ENCODE results near the gene PGAM5. TPM values are rescaled to one million over a fixed set of nuclear protein-coding genes. Genes with fewer than 3 reads are reported as not detected.

Gene PGAM5
- total and polyA plus RNA-seq, 10 of the 15 experiments (the other 5 are each of a cell fraction or from before 2014, with no cell fraction given), result 8.2 to 90.9 (median 45.3) TPM

- WGBS (ENCODE audit: insufficient coverage, insufficient replicate concordance, low lambda C conversion rate, missing lambda C conversion rate), result 90% methylated on average over 9 of the region's 9 CpGs
- ChIA-PET CTCF (no interaction called here), SMC1A (ENCODE audit: uncharacterized antibody, unreplicated experiment) (no interaction called here), POLR2A (interaction anchor here (0.7 kb wide), 1 partner anchor 61 kb away, joined by 3 read pairs; no protein-coding TSS in a partner anchor), RAD21 (ENCODE audit: unreplicated experiment) (no interaction called here)
- Histone ChIP-seq H3K9ac (ENCODE audit: control insufficient read depth, insufficient read depth, low read length) (no peak overlapping the region), H3K27ac (ENCODE audit: control insufficient read depth, insufficient read depth) (no peak overlapping the region), H3K36me3 (ENCODE audit: control insufficient read depth in 2 of 2, insufficient read depth in 2 of 2, low read length in 1 of 2) (peaks cover 38 to 44% of the 10 kb centered on the region in 2 experiments), H3K27me3 (replicated peaks in 1 of 2; ENCODE audit: control insufficient read depth in 2 of 2, insufficient read depth in 2 of 2, low read length in 1 of 2) (no peaks in the 10 kb centered on the region), H3K79me2 (ENCODE audit: control insufficient read depth, insufficient read depth, low read length) (peaks cover 7% of the 10 kb centered on the region), H2AFZ (ENCODE audit: control insufficient read depth, low read depth, low read length) (no peak overlapping the region), H3K4me2 (ENCODE audit: control insufficient read depth, insufficient read depth) (no peak overlapping the region), H3K4me1 (ENCODE audit: control insufficient read depth, insufficient read depth, low read length) (no peaks in the 10 kb centered on the region), H4K20me1 (ENCODE audit: control insufficient read depth, insufficient read depth) (no peaks in the 10 kb centered on the region), H3K4me3 (no peak overlapping the region), H3K9me3 (replicated peaks; ENCODE audit: control insufficient read depth, insufficient read depth, low read length) (no peaks in the 10 kb centered on the region)
- BruUV-seq (replicated peaks), result no TSS peak
- intact Hi-C loops (cut with micrococcal nuclease; ENCODE audit: unreplicated experiment) (no loop called here), in situ Hi-C loops (cut with MboI) (no loop called here)
- DNase-seq (ENCODE audit: low read depth, low spot score) (no peak), ATAC-seq (no peak), FAIRE-seq (no peak)
- TF ChIP-seq MYC (IDR thresholded peaks at IDR 0.05; ENCODE audit: insufficient read depth, insufficient read length, insufficient replicate concordance, low read length, severe bottlenecking), result no peak
- no peak for TF ChIP-seq ZSCAN29 (IDR thresholded peaks at IDR 0.05)
- TF ChIP-seq YY1 (IDR thresholded peaks at IDR 0.05; ENCODE audit: low read depth, low read length), result no peak
- TF ChIP-seq RAD21 (IDR thresholded peaks at IDR 0.05; ENCODE audit: insufficient read depth, low read depth, low read length), result no peak
Measured at GRCh38 chr12:132677492-132677891, 33.1 kb upstream of the PGAM5 start.

- peak overlapping the region; percentile 34; the same call in 1 of the 2 replicates for H3K9ac ChIP-seq (ENCODE audit: control insufficient read depth, insufficient read depth, low read length)
- H4K20me1 ChIP-seq (ENCODE audit: control insufficient read depth, insufficient read depth), result no peaks in the 10 kb centered on the region
- POLR2A ChIA-PET, result interaction anchor here (0.5 to 1.7 kb wide), 5 partner anchors 21 to 615 kb away, joined by 3 to 6 read pairs (median 3); partner anchors contain the start of gene PGAM5
- no peak overlapping the region for H2AFZ ChIP-seq (ENCODE audit: control insufficient read depth, low read depth, low read length)
- RAD21 ChIA-PET (ENCODE audit: unreplicated experiment), result no interaction called here
- H3K4me1 ChIP-seq (ENCODE audit: control insufficient read depth, insufficient read depth, low read length), result peaks cover 5% of the 10 kb centered on the region
- no peaks in the 10 kb centered on the region for H3K27me3 ChIP-seq (replicated peaks in 1 of 2; ENCODE audit: control insufficient read depth in 2 of 2, insufficient read depth in 2 of 2, low read length in 1 of 2)
- CTCF ChIA-PET, result no interaction called here
- peak in 1 of 2 experiments; percentile 41; a peak in 1 of 4 replicates for TF ChIP-seq BHLHE40 (IDR thresholded peaks at IDR 0.05; ENCODE audit: borderline replicate concordance in 1 of 2, low read depth in 2 of 2, low read length in 1 of 2)
- no peak for TF ChIP-seq STAT1 (conservative IDR thresholded peaks at IDR 0.05)
- SMC1A ChIA-PET (ENCODE audit: uncharacterized antibody, unreplicated experiment), result interaction anchor here (0.8 kb wide), 1 partner anchor 223 kb away, joined by 3 read pairs; no protein-coding TSS in a partner anchor
- FAIRE-seq, result no peak
- no peak for DNase-seq (ENCODE audit: low read depth, low spot score)
- ATAC-seq, result no peak
- intact Hi-C loops (cut with micrococcal nuclease; ENCODE audit: unreplicated experiment), result no loop called here
- H3K4me3 ChIP-seq, result peak overlapping the region; percentile 83; the same call in 1 of the 2 replicates
- in situ Hi-C loops (cut with MboI), result no loop called here
- H3K36me3 ChIP-seq (ENCODE audit: control insufficient read depth in 2 of 2, insufficient read depth in 2 of 2, low read length in 1 of 2), result peaks cover 0 to 2% of the 10 kb centered on the region in 2 experiments; a peak in 2 of 4 replicates
- H3K27ac ChIP-seq (ENCODE audit: control insufficient read depth, insufficient read depth), result no peak overlapping the region
- peaks cover 6% of the 10 kb centered on the region; the same call in 2 of the 3 replicates for H3K9me3 ChIP-seq (replicated peaks; ENCODE audit: control insufficient read depth, insufficient read depth, low read length)
- TSS peak; percentile 89 for BruUV-seq (replicated peaks)
- peak overlapping the region; percentile 74 for H3K4me2 ChIP-seq (ENCODE audit: control insufficient read depth, insufficient read depth)
- WGBS (ENCODE audit: insufficient coverage, insufficient replicate concordance, low lambda C conversion rate, missing lambda C conversion rate), result 85% methylated on average over 5 of the region's 5 CpGs
- peaks cover 51% of the 10 kb centered on the region for H3K79me2 ChIP-seq (ENCODE audit: control insufficient read depth, insufficient read depth, low read length)
Measured at GRCh38 chr12:132685400-132685799, 25.2 kb upstream of the PGAM5 start.

Data from GM12878 (cell line).